Measurements from ENCODE around the gene LYRM9.
"Not testable (repeated sequence)": the region's sequence is repeated elsewhere in the genome, so short reads cannot be mapped to it uniquely, and the experiment has no call there.

LYRM9 gene

DNA sequence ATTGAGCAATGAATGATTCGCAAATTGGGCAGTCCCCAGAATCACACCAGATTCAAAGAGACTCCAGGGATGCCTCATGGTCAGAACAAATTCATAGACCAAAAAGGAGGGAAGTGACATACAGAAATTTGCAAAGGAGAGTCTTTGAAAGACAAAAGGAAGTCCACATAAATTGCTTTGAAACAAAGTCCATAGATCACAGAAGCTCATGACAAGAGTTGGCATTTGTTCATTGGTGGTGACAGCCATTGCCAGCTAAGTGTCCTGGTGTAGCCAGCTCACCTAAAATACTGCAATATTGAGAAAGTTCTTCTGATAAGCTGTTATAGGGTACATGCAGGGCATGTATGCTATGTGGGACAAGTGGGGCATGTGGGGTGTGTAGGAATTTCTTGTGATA is 55.4 kb downstream of the LYRM9 start:
- DNase-seq = not testable (repeated sequence)

DNA sequence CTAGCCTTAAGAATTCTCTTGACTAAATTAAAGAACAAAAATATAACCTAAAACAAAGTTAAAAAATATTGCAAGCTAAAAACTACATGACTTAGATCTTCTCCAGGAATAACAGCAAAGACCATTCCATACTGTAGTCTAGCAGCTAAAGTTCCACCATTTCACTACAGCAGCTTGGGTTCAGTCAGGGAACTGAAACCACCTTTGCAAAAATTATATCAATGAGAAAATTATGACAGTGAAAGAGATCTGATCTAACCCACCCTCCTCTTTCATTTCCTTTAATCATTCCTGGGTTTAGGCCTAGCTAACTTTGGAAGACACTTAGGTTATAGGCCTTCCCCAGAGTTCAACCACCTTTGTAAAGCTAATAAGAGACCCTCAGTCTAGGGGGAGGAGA is 56.5 kb downstream of the LYRM9 start:
- no peak for DNase-seq

DNA sequence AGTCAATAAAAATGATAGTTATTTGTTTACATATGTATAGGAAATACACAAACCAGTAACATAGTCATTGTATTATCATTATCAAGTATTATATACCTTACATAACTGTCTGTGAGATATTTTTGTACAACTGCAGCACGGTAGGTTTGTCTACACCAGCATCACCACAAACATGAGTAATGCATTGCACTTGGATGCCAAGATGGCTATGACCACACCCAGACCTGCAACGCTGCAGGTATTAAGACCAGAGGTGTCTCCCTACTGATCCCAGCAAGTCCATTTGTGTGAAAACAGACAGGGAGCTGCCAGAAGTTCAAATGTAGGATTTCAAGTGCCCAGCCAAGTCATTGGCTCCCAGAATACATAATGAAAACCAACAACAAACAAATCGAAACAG is 58.6 kb downstream of the LYRM9 start:
- DNase-seq = no peak

DNA sequence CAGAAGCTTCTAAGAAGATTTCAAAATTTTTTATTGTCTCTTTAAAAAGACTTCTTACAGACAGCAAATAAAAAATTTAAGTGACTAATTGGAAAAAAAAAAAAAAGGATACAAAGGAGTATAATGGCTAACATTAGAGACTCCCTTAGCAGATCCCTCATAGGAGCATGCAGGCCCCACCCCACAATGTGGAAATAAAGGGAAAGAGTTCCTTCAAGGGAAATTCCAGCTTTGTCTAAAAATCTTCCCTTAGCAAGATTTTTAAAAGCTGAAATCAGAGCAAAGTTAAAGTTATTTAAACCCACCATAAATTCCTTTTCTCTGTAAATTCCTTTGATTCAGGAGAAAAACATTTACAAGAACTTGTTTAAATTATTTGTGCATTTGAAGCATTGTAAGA is 60.3 kb downstream of the LYRM9 start:
- DNase-seq = no peak

DNA sequence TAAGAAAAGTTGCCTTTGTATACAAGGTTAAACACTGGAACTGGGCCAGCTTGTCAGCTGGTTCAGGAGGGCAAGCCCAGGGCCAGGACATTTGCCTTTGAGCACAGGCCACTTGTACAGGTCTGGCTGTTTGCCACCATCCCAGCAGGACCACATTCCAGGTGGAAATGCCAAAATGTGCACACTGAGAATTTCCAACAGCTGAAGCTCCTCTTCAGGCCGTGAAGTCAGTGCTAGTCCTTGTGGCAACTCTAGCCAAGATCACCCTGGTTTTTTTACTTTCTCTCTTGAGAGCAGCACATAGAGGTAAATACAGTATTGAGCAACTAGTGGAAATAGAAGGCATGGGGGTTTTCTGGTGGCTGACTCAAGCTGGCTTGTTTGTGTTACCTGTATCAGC is 63.3 kb downstream of the LYRM9 start:
- not testable (repeated sequence) for DNase-seq

DNA sequence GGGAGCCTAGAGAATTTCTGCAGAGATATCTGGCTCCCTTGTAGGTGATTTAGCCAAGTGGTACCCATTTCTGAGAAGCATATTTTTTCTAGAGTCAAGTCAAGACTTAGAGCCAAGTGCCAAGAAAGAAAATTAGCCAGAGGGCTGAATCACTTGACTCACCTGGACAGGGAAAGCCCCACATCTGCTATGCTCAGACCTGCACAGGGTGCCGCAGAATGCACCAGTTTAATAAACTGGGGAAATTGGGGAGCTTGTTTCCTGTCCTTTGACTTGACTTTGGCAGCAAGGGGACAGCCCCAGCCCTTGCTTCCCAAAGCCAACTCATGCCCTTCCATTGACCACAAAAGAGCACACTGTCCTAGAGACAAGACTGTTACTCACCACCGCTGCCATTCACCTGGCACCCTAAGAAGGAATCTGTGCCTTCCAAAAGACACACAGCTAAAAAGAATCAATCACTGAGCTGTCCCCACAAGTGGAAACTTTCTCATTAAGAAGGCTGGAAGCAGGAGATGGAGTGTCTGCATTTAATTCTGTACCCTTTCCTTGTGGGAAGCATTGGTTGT is 63.9 kb downstream of the LYRM9 start:
- DNase-seq = not testable (repeated sequence)
